Ishikawa (cell line): Measurements from ENCODE around the gene CCDC183.

Experiments used
- CEBPB ChIP-seq: IDR thresholded peaks from 2 replicates; pipeline ENCODE4 v1.6.1; 2012
- CREB1 ChIP-seq: IDR thresholded peaks from 2 replicates; pipeline ENCODE4 v1.6.1; 2012; ENCODE audit warnings: low read depth
- EGR1 ChIP-seq: IDR thresholded peaks from 2 replicates; pipeline ENCODE4 v1.6.1; 2012
- EP300 ChIP-seq: IDR thresholded peaks from 2 replicates; pipeline ENCODE4 v1.6.1; 2012; ENCODE audit warnings: borderline replicate concordance
- FOXM1 ChIP-seq: IDR thresholded peaks from 2 replicates; pipeline ENCODE4 v1.6.1; 2012; ENCODE audit warnings: low read depth, borderline replicate concordance
- MAX ChIP-seq: IDR thresholded peaks from 2 replicates; pipeline ENCODE4 v1.6.1; 2012
- NFIC ChIP-seq: IDR thresholded peaks from 2 replicates; pipeline ENCODE4 v1.6.1; 2012
- RAD21 ChIP-seq: IDR thresholded peaks from 2 replicates; pipeline ENCODE4 v1.6.1; 2012; ENCODE audit warnings: low read depth
- REST ChIP-seq: IDR thresholded peaks from 2 replicates; pipeline ENCODE4 v1.6.1; 2012; ENCODE audit warnings: low read depth, mild to moderate bottlenecking
- TAF1 ChIP-seq: IDR thresholded peaks from 2 replicates; pipeline ENCODE4 v1.6.1; 2012; ENCODE audit warnings: low read depth, mild to moderate bottlenecking
- TCF12 ChIP-seq: IDR thresholded peaks from 2 replicates; pipeline ENCODE4 v1.6.1; 2012; ENCODE audit warnings: low read depth
- TEAD4 ChIP-seq: IDR thresholded peaks from 2 replicates; pipeline ENCODE4 v1.6.1; 2012
- USF1 ChIP-seq: IDR thresholded peaks from 2 replicates; pipeline ENCODE4 v1.6.1; 2012
- YY1 ChIP-seq: IDR thresholded peaks from 2 replicates; pipeline ENCODE4 v1.6.1; 2012; ENCODE audit warnings: low read depth
- ZBTB7A ChIP-seq: IDR thresholded peaks from 2 replicates; pipeline ENCODE4 v1.6.1; 2012; ENCODE audit warnings: low read depth

The CCDC183 gene

GRCh38 chr9:136748666-136749611 lies 47.2 kb upstream of the CCDC183 start:
- no peak for TF ChIP-seq TCF12
- no peak for TF ChIP-seq FOXM1
- TF ChIP-seq RAD21 = no peak
- no peak for TF ChIP-seq CEBPB
- no peak for TF ChIP-seq MAX
- TF ChIP-seq TAF1 = no peak

- TF ChIP-seq REST (no peak), MAX (no peak)
Observed at GRCh38 chr9:136750526-136750925, 45.6 kb upstream of the CCDC183 start.

GRCh38 chr9:136751244-136751643 lies 44.9 kb upstream of the CCDC183 start:
- no peak for TF ChIP-seq NFIC
- TF ChIP-seq TEAD4 = no peak
- TF ChIP-seq TCF12 = no peak
- TF ChIP-seq USF1 = no peak
- TF ChIP-seq MAX = no peak
- no peak for TF ChIP-seq YY1
- TF ChIP-seq REST = no peak
- TF ChIP-seq EGR1 = no peak
- TF ChIP-seq RAD21 = no peak
- no peak for TF ChIP-seq FOXM1
- no peak for TF ChIP-seq CREB1
- TF ChIP-seq TAF1 = no peak
- no peak for TF ChIP-seq EP300
- no peak for TF ChIP-seq ZBTB7A
- no peak for TF ChIP-seq CEBPB

- TF ChIP-seq TAF1 = no peak
- TF ChIP-seq EGR1 = no peak
Observed at GRCh38 chr9:136751814-136752213, 44.3 kb upstream of the CCDC183 start.

- TF ChIP-seq FOXM1 (no peak), ZBTB7A (no peak), TEAD4 (no peak), NFIC (no peak)
Observed at GRCh38 chr9:136753371-136754058, 42.6 kb upstream of the CCDC183 start.

GRCh38 chr9:136754059-136754572 lies 42.0 kb upstream of the CCDC183 start:
- TF ChIP-seq TCF12 = no peak
- TF ChIP-seq RAD21 = no peak
- no peak for TF ChIP-seq MAX
- no peak for TF ChIP-seq USF1
- no peak for TF ChIP-seq CEBPB
- TF ChIP-seq NFIC = no peak
- no peak for TF ChIP-seq EGR1
- no peak for TF ChIP-seq TEAD4
- no peak for TF ChIP-seq ZBTB7A
